Measurements from ENCODE around the gene SLC39A10.
"Not testable (repeated sequence)": the region's sequence is repeated elsewhere in the genome, so short reads cannot be mapped to it uniquely, and the experiment has no call there.

Gene SLC39A10

GRCh38 chr2:195645413-195645812 lies 11.6 kb upstream of the SLC39A10 start:
- no peak for DNase-seq

- no peak for DNase-seq
Observed at GRCh38 chr2:195646424-195646823, 10.6 kb upstream of the SLC39A10 start.

DNA sequence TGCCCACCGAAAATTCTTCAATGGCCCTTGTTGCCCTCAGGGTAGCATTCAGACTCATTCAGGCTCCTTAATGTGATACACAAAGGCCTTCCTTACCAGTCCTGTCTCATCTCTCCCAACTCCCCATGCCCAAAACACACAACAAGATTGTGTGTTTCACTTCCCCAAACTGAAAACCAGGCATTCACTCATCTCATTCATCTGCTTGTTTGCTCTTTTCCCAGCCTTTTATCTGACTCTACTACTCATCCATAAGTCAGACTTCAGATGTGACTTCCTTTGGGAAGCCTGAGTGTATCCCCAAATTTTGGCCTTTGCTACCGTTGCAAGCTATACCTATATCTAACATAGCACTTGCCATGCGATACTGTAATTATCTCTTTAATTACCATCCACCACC lies 9.7 kb upstream of the SLC39A10 start:
- DNase-seq = no peak

- DNase-seq = not testable (repeated sequence)
Observed at GRCh38 chr2:195648370-195648769, 8.7 kb upstream of the SLC39A10 start.

- no peak for DNase-seq
Observed at GRCh38 chr2:195648787-195649186, 8.2 kb upstream of the SLC39A10 start.

DNA sequence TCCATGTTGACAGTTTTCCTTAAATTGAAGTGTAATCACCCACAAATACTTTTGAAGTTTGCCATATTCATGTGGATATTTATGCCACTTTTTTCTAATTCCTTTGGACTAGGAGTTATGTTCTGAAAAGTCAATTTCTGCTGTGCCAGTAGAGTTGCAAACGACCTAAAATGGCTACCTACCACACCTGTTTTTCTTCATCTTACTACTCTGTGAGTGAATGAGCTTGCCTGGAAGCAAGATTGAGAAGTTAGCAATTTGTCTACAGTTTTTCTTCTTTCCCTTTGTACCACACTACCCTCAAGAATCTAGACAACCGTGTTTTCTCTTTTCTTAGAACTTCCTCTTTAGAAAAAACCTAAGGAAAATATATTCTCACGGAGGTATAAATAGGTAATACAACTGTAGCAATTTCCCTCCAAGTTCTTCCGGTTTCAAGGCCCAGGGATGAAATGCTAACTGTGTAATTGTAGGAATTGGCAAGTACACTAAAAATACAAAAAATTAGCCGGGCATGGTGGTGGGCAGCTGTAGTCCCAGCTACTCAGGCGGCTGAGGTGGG lies 7.3 kb upstream of the SLC39A10 start:
- no peak for DNase-seq

DNA sequence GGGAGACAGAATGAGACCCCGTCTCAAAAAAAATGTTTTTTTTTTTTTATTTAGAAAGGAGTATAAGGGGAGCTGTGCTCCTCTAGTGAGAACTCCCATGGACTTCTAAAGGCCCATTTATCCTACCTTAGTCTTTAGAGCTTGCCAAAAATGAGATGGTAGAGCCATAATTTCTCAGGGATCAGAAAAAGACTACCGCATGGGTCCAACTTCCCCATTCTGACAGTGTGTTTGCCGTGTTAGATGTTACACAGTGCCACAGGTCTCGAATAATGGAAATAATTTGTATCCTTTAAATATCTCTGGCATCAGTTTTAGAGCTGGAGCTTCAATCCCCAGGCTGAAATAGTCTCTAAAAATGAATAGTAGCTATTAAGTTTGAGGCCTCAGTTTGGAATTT lies 6.0 kb upstream of the SLC39A10 start:
- no peak for DNase-seq

DNA sequence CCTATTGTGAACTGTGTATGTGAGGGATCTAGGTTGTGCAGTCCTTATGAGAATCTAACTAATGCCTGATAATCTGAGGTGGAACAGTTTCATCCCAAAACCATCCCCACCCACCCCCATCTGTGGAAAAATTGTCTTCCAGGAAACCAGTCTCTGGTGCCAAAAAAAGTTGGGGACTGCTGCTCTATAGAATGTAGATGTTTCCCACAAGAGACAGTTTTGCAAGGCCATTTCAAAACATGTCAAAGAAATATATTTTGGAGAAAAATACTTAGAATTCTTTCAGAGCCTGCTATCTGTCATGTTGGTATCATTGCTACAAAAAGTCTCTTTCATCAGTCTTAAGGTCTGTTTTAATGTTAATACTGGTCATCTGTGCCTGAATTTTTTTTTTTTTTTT lies 4.1 kb upstream of the SLC39A10 start:
- DNase-seq = no peak

GRCh38 chr2:195656161-195656858 lies 716 bp upstream of the SLC39A10 start:
- no peak for DNase-seq

DNA sequence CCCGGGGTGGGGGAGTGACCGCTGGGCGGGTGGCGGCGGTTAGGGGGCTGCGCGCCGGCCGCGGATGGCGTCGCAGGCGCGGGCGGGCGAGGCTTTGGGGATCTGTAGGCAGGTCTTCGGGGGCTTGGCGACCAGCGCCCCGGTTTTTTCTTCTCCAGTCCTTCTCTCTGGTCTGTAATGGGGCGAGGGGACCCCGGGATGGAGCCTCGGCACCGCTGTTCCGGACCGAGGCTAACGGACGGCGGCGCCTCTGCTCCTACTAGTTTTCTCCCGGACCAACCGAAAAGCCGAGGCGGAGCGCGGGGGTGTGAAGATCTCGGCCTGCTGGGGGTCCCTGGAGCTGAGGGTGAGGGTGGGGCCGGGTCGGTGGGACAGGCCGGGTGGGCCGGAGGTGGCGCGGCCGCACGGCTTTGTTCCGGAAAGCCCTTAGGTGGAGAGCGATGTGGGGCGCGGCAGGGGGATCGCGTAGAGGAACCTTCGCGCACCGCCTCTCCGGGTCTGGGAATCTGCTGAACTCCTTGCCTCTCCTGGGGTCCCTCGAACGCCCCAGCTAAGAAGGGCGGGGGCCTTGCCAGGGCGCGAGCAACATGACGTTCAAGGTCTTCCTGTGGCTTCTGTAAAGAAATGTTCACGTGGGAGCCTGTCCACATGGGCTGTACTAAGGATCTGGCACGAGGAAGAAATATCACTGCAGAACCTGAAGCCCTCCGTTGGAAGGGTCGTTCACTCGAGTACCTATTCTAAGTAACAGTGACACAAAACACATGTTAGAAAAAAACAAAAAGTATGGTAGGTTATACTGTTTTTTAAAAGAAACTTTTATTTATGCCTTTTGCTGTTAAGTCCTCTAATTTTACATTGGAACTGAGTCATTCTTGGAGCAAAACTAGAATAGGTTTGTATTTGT lies 861 bp downstream of the SLC39A10 start:
- DNase-seq = peak; percentile 33

DNA sequence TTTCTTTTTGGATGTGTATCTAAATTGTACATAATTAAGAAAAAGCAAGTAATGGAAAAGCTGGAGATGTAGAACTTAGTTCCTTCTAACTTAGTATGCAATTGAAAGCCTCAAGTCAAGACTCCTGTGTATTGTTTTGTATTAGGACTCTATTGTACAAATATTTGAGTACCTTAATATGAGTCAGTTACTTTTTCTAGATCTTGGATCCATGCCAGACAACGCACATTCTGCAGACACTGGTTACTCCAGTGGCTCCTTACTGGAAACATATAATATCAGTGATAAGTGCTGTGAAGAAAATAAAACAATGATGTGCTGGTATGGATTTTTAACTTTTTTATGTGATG lies 1.5 kb downstream of the SLC39A10 start:
- DNase-seq = no peak

DNA sequence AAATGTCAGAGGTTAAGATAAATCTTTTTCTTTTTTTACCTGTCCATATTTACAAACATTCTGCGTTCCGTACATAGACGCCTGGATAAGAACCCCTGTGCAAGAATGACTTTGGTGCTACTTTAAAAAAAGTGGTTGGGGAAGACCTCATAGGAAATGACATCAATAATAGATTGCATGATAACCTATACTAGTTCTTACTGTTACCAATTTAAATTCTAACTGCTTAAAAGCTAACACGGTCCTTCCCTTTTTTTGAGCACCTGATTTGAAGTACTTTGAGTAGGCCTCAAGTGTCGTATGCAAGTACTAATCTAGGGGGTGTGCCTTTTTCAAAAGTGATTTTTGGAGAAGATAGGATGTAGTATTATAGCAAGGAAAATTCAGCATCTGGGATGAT lies 2.1 kb downstream of the SLC39A10 start:
- DNase-seq = no peak

- DNase-seq = peak; percentile 51
Observed at GRCh38 chr2:195659982-195660890, 3.2 kb downstream of the SLC39A10 start.

DNA sequence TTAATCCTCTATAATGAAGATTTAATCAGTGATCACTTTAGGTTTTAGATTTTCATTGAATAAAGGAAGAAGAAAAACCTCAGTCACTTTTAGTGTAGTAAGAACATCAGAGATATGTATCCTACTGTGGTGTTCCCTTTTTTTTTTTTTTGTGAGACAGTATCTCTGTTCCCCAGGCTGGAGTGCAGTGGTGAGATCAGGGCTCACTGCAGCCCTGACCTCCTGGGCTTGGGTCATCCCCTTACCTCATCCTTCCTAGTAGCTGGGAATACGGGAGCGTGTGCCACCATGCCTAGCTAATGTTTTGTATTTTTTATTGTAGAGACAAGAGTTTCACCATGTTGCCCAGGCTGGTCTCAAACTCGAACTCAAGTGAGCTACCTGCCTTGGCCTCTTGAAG lies 5.1 kb downstream of the SLC39A10 start:
- no peak for DNase-seq

DNA sequence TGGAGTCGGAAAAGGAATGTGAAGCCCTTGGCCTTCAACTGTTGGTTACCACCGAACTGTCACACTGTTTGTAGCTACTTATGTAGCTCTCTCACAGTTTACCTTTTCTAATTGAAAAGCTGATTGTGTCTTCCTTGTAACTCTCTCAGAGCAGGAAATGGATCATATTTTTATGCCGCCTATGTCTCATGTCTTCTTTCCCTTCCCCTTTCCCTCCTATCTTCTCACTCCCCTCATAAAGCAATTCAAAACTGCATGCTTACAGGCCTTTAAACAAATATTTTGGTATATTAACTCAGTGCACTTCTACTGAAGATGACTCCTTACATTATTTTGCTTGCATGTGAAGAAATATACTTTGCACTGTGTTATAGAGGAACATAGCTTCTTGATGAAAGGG lies 6.0 kb downstream of the SLC39A10 start:
- DNase-seq = no peak

DNA sequence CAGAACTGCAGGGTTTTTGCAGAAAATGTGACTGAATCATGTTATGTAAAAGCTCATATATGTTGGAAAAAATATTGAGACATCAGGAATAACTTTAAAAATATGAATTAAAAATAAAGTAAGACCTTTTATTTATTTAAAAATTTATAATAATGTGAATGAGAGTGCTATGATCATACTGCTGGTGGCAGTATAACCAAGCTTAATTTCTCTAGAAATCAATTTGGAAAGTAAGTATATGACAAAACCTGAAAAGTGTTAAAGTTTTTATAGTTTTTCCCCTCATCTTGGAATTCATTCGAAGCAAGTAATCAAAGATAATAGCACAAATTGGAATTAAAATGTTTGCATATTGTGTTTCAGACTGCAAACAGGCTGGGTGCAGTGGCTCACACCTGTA lies 7.5 kb downstream of the SLC39A10 start:
- DNase-seq = no peak

GRCh38 chr2:195665153-195665552 lies 8.1 kb downstream of the SLC39A10 start:
- not testable (repeated sequence) for DNase-seq

- DNase-seq = no peak
Observed at GRCh38 chr2:195666113-195666712, 9.2 kb downstream of the SLC39A10 start.

DNA sequence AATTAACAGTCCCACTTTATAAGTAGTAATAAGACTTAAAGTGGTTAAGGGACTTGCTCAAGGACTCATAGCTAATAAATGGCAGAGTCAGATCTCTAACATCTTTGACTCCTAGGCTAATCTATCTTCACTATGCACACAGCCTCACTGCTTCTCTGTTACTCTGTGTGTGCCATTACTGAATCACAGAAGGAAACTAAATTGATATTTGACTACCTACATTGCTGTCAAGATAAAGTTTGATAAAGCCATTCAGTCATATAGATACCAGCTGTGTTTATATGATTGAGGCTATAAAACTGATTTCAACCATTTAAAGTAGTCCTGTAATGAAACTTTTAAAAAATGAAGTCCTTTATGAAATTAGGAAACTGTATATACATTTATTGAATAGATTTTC lies 10.9 kb downstream of the SLC39A10 start:
- DNase-seq = no peak

GRCh38 chr2:195670191-195670590 lies 13.2 kb downstream of the SLC39A10 start:
- no peak for DNase-seq

DNA sequence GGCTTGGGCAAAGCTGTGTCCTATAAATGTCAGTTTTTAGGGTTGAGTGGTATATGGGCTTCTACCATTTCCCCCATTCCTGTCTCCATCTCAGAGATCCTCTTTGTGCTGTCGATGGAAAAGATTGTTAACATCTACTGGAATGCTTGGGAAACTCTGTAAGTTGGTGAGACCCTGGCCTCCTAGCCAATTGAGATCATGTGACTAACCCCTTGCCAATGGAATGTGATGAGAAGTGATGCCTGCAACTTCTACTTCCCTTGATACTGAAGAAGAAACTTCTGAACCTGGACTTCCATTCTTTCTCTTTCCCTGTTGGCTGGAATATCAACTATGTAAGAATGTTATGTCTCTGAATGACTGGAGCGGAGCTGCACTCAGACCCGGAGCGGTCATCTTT lies 14.5 kb downstream of the SLC39A10 start:
- no peak for DNase-seq

DNA sequence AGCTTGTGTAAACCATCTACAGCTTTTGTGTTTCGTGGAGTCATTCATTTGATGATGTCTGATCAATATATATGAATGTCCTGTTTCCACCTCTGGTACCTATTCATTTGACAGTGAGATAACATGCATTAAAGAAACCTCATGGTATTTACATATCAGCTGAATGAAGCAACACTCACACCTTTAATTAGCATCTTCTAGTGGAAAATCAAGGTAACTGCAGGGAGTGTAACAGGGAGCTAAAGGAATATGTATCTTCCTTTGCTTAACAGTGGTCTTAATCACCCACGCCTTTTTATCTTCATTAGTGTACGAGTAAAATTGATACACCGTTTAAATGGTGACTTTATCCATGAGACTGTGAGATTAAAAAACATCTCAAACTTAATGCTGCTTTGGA lies 15.6 kb downstream of the SLC39A10 start:
- DNase-seq = no peak

All from NCI-H1105 (cell line).